HCT116 (cell line): ENCODE data around the gene DDX10. TPM values are rescaled to one million over a fixed set of nuclear protein-coding genes. Genes with fewer than 3 reads are reported as not detected.

Experiments
- ATAC-seq: fragments of 200-7000 bp; cut with Tn5 transposase; 2 replicates; pipeline ENCODE4 v1.9.1; 2020; ENCODE audit warnings: mild to moderate bottlenecking, moderate library complexity
- BruUV-seq: library from RNA; stranded (reverse); fragments of 400-500 nt; replicated peaks from 2 replicates; lab custom pipeline; 2021; lab: Mats Ljungman, UMichigan
- CTCF ChIA-PET: fragments of 300-600 bp; sonication (Branson Sonifier 250); formaldehyde crosslinking; loops from one replicate; lab custom pipeline; 2021; ENCODE audit warnings: antibody characterized with exemption; lab: Charles Lee
- POLR2A ChIA-PET: fragments of 300-600, 350-600 bp; sonication (Branson Sonifier 250); formaldehyde crosslinking; loops from one replicate; lab custom pipeline; 2021; ENCODE audit warnings: antibody characterized with exemption; lab: Charles Lee
- RAD21 ChIA-PET, 2 experiments: fragments of 300-600 bp; sonication (Branson Sonifier 250); formaldehyde crosslinking; loops; one replicate each; lab custom pipeline; 2023; ENCODE audit warnings: low total read pairs in 2 of 2; ENCODE audit not compliant: uncharacterized antibody in 2 of 2, unreplicated experiment in 2 of 2, low non-redundant PET in 1 of 2; lab: Charles Lee
- DNase-seq: peaks from one replicate; pipeline ENCODE4 v3.0.0-alpha.2; 2010; ENCODE audit warnings: low read depth, low spot score
- H2AFZ ChIP-seq: fragments of 200-600 bp; shearing (Covaris generic), sonication (generic); 2 replicates; pipeline ENCODE4 v1.6.1; 2017; ENCODE audit warnings: low read depth, mixed run types, mixed read lengths, antibody characterized with exemption, low read length; ENCODE audit not compliant: poor library complexity, severe bottlenecking
- H3K27ac ChIP-seq: 2 replicates; pipeline ENCODE4 v1.5.1; 2012; ENCODE audit warnings: low read depth, low read length
- H3K27me3 ChIP-seq: fragments of 200-600 bp; sonication (generic); 2 replicates; pipeline ENCODE4 v1.6.1; 2016; ENCODE audit warnings: mixed run types, low read length, mixed read lengths; ENCODE audit not compliant: insufficient read depth
- H3K36me3 ChIP-seq, 2 experiments: fragments of 200-500 bp in 1 of 2; fragments of 200-600 bp in 1 of 2; sonication (Bioruptor generic) in 1 of 2; sonication (generic) in 1 of 2; 2 replicates each; pipeline versions ENCODE4 v1.5.1 to v1.6.1; 2014 to 2016; ENCODE audit warnings: low read length in 2 of 2, inconsistent platforms in 1 of 2, mixed read lengths in 1 of 2, mixed run types in 1 of 2; ENCODE audit not compliant: insufficient read depth in 2 of 2, control insufficient read depth in 1 of 2
- H3K4me1 ChIP-seq, 2 experiments: fragments of 200-600 bp in 1 of 2; sonication (generic) in 1 of 2; 2 replicates each; pipeline versions ENCODE4 v1.5.1 to v1.6.1; 2012 to 2017; ENCODE audit warnings: low read length in 2 of 2, inconsistent platforms in 1 of 2, mild to moderate bottlenecking in 1 of 2, mixed read lengths in 1 of 2, mixed run types in 1 of 2, moderate library complexity in 1 of 2; ENCODE audit not compliant: insufficient read depth in 2 of 2, control insufficient read depth in 1 of 2
- H3K4me2 ChIP-seq: fragments of 200-600 bp; sonication (generic); 2 replicates; pipeline ENCODE4 v1.6.1; 2017; ENCODE audit warnings: mixed run types, low read length, mixed read lengths
- H3K4me3 ChIP-seq, 2 experiments: fragments of 200-600 bp in 1 of 2; sonication (generic) in 1 of 2; replicated peaks in 1 of 2; 2 replicates each; pipeline ENCODE4 v1.5.1; 2011 to 2016; ENCODE audit warnings: low read length in 2 of 2, control low read depth in 1 of 2, low read depth in 1 of 2, mild to moderate bottlenecking in 1 of 2, mixed read lengths in 1 of 2, mixed run types in 1 of 2
- H3K79me2 ChIP-seq: fragments of 200-600 bp; sonication (generic); 2 replicates; pipeline ENCODE4 v1.6.1; 2017; ENCODE audit warnings: mild to moderate bottlenecking, mixed run types, low read length, moderate library complexity, mixed read lengths; ENCODE audit not compliant: insufficient read depth
- H3K9ac ChIP-seq: fragments of 200-600 bp; sonication (generic); 2 replicates; pipeline ENCODE4 v1.6.1; 2016; ENCODE audit warnings: low read length, mixed read lengths
- H3K9me2 ChIP-seq: fragments of 200-600 bp; sonication (generic), shearing (Covaris generic); 2 replicates; pipeline ENCODE4 v1.6.1; 2017; ENCODE audit warnings: mixed run types, mild to moderate bottlenecking, moderate library complexity; ENCODE audit not compliant: insufficient read depth
- H3K9me3 ChIP-seq, 2 experiments: fragments of 200-500 bp in 1 of 2; fragments of 200-600 bp in 1 of 2; sonication (Bioruptor generic) in 1 of 2; sonication (generic) in 1 of 2; 2 replicates each; pipeline ENCODE4 v1.6.1; 2014 to 2017; ENCODE audit warnings: low read length in 2 of 2, mixed read lengths in 2 of 2, inconsistent platforms in 1 of 2, low read depth in 1 of 2, mild to moderate bottlenecking in 1 of 2, mixed run types in 1 of 2, moderate library complexity in 1 of 2; ENCODE audit not compliant: control insufficient read depth in 1 of 2, insufficient read depth in 1 of 2
- H4K20me1 ChIP-seq: fragments of 200-600 bp; sonication (generic), shearing (Covaris generic); 2 replicates; pipeline ENCODE4 v1.6.1; 2017; ENCODE audit warnings: mixed run types, mild to moderate bottlenecking, moderate library complexity; ENCODE audit not compliant: insufficient read depth
- CBX3 ChIP-seq: IDR thresholded peaks from 2 replicates; pipeline ENCODE4 v1.6.1; 2012; ENCODE audit warnings: low read depth
- CEBPB ChIP-seq: IDR thresholded peaks from 2 replicates; pipeline ENCODE4 v1.6.1; 2012; ENCODE audit warnings: low read depth
- CTCF ChIP-seq, 3 experiments: fragments of 200-600 bp in 1 of 3; sonication (generic) in 1 of 3; IDR thresholded peaks in 2 of 3; conservative IDR thresholded peaks in 1 of 3; 2 replicates each; pipeline ENCODE4 v1.5.1; 2012 to 2017; ENCODE audit warnings: low read depth in 2 of 3, low read length in 2 of 3, antibody characterized with exemption in 1 of 3, borderline replicate concordance in 1 of 3, control low read depth in 1 of 3, mild to moderate bottlenecking in 1 of 3, mixed read lengths in 1 of 3, mixed run types in 1 of 3, moderate library complexity in 1 of 3; ENCODE audit not compliant: insufficient read depth in 1 of 3
- ELF1 ChIP-seq: IDR thresholded peaks from 2 replicates; pipeline ENCODE4 v1.6.1; 2012; ENCODE audit warnings: low read depth, borderline replicate concordance
- EZH2 ChIP-seq: fragments of 200-600 bp; sonication (generic); IDR thresholded peaks from 2 replicates; pipeline ENCODE4 v1.6.1; 2017; ENCODE audit warnings: antibody characterized with exemption, mixed run types
- EZH2phosphoT487 ChIP-seq: fragments of 200-600 bp; IDR thresholded peaks from 2 replicates; pipeline ENCODE4 v1.6.1; 2018; ENCODE audit warnings: antibody characterized with exemption, borderline replicate concordance
- MAX ChIP-seq: IDR thresholded peaks from 2 replicates; pipeline ENCODE4 v1.6.1; 2012
- POLR2A ChIP-seq: IDR thresholded peaks from 2 replicates; pipeline ENCODE4 v1.7.0; 2011; ENCODE audit warnings: borderline replicate concordance; ENCODE audit not compliant: insufficient read depth, insufficient read length; ENCODE audit errors: extremely low read depth
- POLR2AphosphoS5 ChIP-seq: IDR thresholded peaks from 2 replicates; pipeline ENCODE4 v1.6.1; 2011; ENCODE audit warnings: mild to moderate bottlenecking, low read depth, low read length, moderate library complexity
- REST ChIP-seq: IDR thresholded peaks from 2 replicates; pipeline ENCODE4 v1.6.1; 2012; ENCODE audit warnings: low read depth
- SIN3A ChIP-seq: IDR thresholded peaks from 2 replicates; pipeline ENCODE4 v1.6.1; 2012; ENCODE audit warnings: low read depth
- SP1 ChIP-seq: IDR thresholded peaks from 2 replicates; pipeline ENCODE4 v1.6.1; 2012; ENCODE audit warnings: low read depth
- SRF ChIP-seq: IDR thresholded peaks from 2 replicates; pipeline ENCODE4 v1.6.1; 2012; ENCODE audit warnings: low read depth
- TCF7L2 ChIP-seq: IDR thresholded peaks from 2 replicates; pipeline ENCODE4 v1.7.0; 2011; ENCODE audit warnings: borderline replicate concordance, inconsistent platforms; ENCODE audit not compliant: insufficient read depth, insufficient read length; ENCODE audit errors: extremely low read depth
- ZFX ChIP-seq: fragments of 450-650 bp; IDR thresholded peaks from 2 replicates; pipeline ENCODE4 v1.6.1; 2017
- ZNF274 ChIP-seq: fragments of 200-500 bp; sonication (Bioruptor generic); IDR thresholded peaks from 2 replicates; pipeline ENCODE4 v1.6.1; 2014; ENCODE audit warnings: mild to moderate bottlenecking, low read depth, low read length, inconsistent platforms
- intact Hi-C: fragments of 100-400 bp; cut with micrococcal nuclease; formaldehyde crosslinking; loops from 2 replicates; pipeline ENCODE4 v1.10.0; 2022
- total RNA-seq: library from RNA; stranded (reverse); gene quantifications from one replicate; pipeline ENCODE4 v1.2.1, GENCODE V29; 2021; ENCODE audit not compliant: unreplicated experiment

DDX10 gene
- total RNA-seq, 1 experiment from 2014 or later, result 66.5 TPM

- Histone ChIP-seq H3K9ac (no peak overlapping the region), H3K4me2 (no peak overlapping the region), H3K27ac (no peak overlapping the region), H3K4me1 (no peaks in the 10 kb centered on the region), H3K27me3 (no peaks in the 10 kb centered on the region), H3K9me3 (no peaks in the 10 kb centered on the region), H3K79me2 (peaks cover 50% of the 10 kb centered on the region), H3K9me2 (no peaks in the 10 kb centered on the region), H3K36me3 (no peaks in the 10 kb centered on the region), H4K20me1 (no peaks in the 10 kb centered on the region), H2AFZ (no peak overlapping the region), H3K4me3 (no peak overlapping the region)
- POLR2A ChIA-PET, result no interaction called here
- RAD21 ChIA-PET, result no interaction called here
- intact Hi-C loops, result no loop called here
- DNase-seq (no peak), ATAC-seq (no peak)
- CTCF ChIA-PET, result no interaction called here
- TF ChIP-seq CEBPB, result no peak
- TF ChIP-seq SP1, result no peak
- no peak for TF ChIP-seq CTCF (IDR thresholded peaks at IDR 0.05 in 2 of 3, conservative IDR thresholded peaks at IDR 0.05 in 1 of 3; ENCODE audit: borderline replicate concordance in 1 of 3, insufficient read depth in 1 of 3, low read depth in 2 of 3, low read length in 2 of 3)
- no peak for TF ChIP-seq SRF
- TF ChIP-seq CBX3, result no peak
- no TSS peak for BruUV-seq
These were observed 132.8 kb downstream of the DDX10 start for GRCh38 chr11:108797578-108798100.

GRCh38 chr11:108802492-108802891 is 137.6 kb downstream of the DDX10 start:
- Histone ChIP-seq H3K27ac (no peak overlapping the region), H4K20me1 (no peaks in the 10 kb centered on the region), H2AFZ (no peak overlapping the region), H3K4me2 (no peak overlapping the region), H3K27me3 (no peaks in the 10 kb centered on the region), H3K4me3 (no peak overlapping the region), H3K36me3 (no peaks in the 10 kb centered on the region), H3K79me2 (peaks cover 62% of the 10 kb centered on the region), H3K9me3 (no peaks in the 10 kb centered on the region), H3K4me1 (no peaks in the 10 kb centered on the region), H3K9me2 (no peaks in the 10 kb centered on the region), H3K9ac (no peak overlapping the region)
- no peak for ATAC-seq
- intact Hi-C loops, result no loop called here
- no TSS peak for BruUV-seq
- ChIA-PET RAD21 (no interaction called here), CTCF (no interaction called here), POLR2A (no interaction called here)
- no peak for DNase-seq
- no peak for TF ChIP-seq EZH2
- no peak for TF ChIP-seq ZNF274
- no peak for TF ChIP-seq ELF1
- no peak for TF ChIP-seq REST
- TF ChIP-seq CEBPB, result no peak
- TF ChIP-seq SP1, result no peak
- no peak for TF ChIP-seq POLR2AphosphoS5
- TF ChIP-seq EZH2phosphoT487, result no peak
- no peak for TF ChIP-seq CBX3
- no peak for TF ChIP-seq MAX
- no peak for TF ChIP-seq SIN3A
- TF ChIP-seq POLR2A, result no peak
- TF ChIP-seq SRF, result no peak
- TF ChIP-seq ZFX, result no peak
- no peak for TF ChIP-seq TCF7L2
